Measurements from ENCODE around the gene PTGR3.

PTGR3 gene, protein sequence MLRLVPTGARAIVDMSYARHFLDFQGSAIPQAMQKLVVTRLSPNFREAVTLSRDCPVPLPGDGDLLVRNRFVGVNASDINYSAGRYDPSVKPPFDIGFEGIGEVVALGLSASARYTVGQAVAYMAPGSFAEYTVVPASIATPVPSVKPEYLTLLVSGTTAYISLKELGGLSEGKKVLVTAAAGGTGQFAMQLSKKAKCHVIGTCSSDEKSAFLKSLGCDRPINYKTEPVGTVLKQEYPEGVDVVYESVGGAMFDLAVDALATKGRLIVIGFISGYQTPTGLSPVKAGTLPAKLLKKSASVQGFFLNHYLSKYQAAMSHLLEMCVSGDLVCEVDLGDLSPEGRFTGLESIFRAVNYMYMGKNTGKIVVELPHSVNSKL

DNA sequence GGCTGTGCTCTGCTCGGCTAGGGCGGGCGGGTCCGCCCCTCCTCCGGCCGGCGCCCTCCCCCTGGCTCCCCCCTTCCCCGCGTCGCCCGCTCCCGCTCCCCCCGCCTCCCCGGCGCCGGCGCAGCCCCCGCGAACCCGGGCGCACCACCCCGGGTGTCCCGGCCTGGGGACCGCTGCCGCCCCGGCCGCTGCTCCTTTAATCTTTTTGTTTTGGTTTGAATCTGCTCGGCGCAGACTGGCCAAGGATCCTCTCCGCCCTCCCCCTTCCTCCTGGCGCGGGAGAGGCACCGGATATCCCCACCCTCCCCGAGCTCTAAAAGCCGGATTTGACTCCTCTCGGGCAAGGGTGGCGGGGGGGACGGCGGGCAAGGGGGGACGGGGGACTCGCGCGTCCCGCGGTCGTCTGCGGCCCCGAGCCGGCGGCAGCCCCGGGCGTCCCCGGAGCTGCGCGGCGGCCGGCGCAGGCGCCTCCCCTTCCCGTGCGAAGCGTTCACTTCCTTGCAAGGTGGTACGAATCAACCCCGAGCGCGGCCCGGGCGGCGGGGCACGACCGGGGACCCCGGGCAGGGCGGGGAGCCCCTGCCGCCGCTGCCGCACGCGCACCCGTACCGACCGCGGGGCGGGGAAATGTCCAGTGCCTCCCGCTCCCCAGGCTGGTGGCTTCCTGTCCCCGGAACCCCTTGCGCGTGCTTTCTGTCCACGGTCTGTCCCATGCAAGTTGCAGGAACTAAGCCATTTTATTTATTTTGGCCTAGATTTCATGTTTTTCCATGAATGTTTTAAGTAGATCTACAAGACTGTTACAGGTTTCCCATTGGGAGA lies at the start of gene PTGR3:
Gene PTGR3 (minus strand): TSS at position 11 of the 822 bp plus-strand sequence. CDS start 81 bp downstream, outside the sequence.
- DNase-seq (ENCODE audit: low read depth): peak; percentile 90

DNA sequence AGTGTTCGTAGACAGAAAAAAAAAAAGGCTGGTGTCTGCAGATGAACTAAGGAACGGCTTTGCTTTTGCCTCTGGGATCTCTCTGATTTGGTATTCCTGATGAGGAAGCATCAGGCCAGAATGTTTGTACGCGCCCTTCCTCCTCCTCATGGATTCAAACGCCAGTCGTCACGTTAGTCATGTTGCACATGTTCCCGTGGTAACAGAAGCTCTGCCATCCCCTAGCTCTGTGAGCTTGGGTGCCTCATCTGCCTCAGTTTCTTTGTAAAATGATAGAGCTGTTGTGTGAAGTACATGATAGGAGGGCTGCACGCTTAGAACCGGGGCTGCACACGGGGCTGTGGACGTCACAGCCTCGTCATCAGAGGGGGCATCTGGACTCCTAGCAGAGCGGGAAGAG lies 48.7 kb upstream of the PTGR3 start:
- no peak for DNase-seq (ENCODE audit: low read depth)

DNA sequence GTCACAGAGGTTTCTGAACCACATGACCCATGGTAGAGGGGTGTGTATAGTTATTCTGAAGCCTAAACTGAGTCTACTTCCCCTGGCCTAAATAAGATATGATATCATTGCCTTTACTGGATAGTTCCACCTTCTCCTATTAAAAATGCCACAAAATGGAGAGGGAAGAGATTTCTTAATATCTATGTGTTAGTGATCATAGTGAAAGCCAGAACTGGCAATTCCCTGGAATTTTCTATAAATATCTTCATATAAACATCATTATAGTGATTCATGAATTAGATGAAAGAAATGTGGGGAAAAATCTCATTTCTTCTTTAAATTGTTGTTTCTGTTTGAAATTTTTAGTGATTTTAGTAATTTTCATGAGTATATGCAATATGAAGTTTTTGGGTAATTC lies 47.4 kb upstream of the PTGR3 start:
- peak; percentile 24 for DNase-seq (ENCODE audit: low read depth)

DNA sequence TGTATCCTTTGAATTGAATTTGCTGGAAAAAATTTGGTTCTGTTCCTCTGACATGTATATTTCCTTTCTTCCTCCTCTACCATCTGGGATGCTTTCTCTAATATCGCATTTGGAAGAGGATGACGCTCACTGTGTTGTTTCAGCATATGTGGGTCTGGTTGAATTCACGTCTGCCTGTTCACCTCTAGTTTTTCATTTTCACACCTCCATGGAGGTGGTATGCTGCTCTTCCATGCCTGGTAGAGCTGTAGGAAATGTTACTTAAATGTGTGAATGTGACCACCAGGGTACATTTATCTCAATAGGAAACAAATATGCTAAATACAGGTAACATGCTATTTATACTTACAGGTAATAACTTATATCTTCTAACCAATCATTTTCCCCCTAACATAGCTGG lies 46.2 kb upstream of the PTGR3 start:
- no peak for DNase-seq (ENCODE audit: low read depth)

DNA sequence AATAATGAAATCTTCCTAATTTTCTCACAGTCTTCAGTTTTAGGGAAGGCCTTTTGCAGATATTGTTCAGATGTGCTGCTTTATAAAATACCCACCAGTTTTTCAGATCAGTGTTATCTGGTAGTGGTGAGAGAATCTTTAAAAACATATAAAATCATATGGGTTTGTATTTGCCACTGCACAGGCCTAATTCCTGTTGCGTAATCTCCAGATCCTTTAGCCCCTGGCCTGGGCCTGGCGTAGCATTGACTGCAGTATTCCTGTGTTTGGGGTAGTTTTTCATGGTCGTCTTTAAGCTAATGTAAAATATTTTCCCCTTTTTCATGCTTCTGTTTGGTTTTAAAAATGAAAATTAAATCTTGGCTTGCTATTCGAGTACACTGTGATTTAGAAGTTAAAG lies 44.8 kb upstream of the PTGR3 start:
- DNase-seq (ENCODE audit: low read depth): peak; percentile 29

DNA sequence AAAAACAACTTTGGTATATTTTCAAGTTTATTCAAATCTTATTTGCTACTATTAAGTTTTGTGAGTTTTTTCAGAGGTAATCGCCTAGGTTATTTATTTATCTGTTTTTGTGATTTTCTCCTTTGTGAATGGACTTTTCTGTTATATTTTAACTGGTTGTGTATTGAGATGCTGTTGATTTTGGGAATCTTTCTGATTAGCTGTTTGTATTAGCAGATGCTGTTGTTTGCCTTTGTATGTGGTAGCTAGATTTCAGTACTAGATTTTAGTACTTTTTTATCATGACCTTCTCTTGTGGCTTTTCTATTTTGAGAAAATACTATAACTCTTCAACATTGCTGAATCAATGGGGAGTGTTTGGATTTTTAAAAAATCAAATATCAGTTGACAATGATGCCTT lies 44.1 kb upstream of the PTGR3 start:
- no peak for DNase-seq (ENCODE audit: low read depth)

DNA sequence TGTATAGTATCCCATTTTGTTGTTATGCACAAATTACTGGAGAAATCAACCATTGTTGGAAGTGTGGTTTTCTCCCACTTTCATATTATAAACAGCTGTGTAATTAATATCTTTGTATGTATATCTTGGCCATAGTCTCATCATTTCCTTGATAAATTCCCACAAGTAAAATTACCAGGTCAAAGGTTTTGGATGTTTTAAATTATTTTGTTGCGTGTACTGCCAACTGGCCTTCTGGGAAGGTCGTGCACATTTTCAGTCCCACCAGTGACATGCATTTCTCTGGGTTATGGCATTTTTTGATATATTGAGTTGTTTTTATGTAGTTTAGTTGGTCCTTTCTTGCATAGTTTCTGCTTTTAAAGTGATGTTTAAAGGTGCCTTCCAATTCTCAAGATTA lies 43.2 kb upstream of the PTGR3 start:
- DNase-seq (ENCODE audit: low read depth): peak; percentile 54

DNA sequence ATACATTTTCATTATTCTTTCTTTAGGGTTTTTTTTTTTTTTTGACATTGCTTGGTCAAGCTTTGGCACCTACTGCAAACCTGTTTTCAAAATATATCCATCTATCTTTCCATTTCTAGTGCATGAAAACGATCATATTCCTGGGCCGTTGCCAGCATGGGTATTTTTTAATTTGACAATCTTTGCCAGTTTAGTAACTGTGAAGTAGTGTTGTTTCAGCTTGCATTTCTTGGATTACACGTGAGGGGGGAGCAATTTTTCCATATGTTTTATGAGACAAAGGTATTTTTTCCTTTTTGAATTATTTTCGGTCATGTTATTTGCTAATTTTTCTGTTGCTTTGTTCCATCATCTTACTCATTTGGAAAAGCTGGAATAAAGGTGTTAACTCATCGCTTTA lies 42.5 kb upstream of the PTGR3 start:
- DNase-seq (ENCODE audit: low read depth): no peak

DNA sequence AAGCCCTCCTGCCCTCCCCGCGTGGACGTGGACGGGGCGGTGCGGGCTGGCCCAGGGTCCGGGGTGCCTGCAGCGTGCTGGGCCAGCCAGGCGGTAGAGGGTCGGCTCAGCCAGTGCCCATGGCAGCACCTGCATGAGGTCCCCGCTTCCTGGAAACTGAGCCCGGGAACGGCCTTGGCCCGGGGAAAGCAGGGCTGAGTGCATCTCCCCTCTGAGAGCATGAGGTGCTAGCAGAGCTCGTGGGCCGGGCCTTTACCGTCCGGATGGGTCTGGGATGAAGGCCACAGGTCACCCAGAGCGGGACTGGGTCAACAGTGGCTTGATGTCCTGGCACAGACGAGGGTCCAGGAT lies 41.5 kb upstream of the PTGR3 start:
- no peak for DNase-seq (ENCODE audit: low read depth)

DNA sequence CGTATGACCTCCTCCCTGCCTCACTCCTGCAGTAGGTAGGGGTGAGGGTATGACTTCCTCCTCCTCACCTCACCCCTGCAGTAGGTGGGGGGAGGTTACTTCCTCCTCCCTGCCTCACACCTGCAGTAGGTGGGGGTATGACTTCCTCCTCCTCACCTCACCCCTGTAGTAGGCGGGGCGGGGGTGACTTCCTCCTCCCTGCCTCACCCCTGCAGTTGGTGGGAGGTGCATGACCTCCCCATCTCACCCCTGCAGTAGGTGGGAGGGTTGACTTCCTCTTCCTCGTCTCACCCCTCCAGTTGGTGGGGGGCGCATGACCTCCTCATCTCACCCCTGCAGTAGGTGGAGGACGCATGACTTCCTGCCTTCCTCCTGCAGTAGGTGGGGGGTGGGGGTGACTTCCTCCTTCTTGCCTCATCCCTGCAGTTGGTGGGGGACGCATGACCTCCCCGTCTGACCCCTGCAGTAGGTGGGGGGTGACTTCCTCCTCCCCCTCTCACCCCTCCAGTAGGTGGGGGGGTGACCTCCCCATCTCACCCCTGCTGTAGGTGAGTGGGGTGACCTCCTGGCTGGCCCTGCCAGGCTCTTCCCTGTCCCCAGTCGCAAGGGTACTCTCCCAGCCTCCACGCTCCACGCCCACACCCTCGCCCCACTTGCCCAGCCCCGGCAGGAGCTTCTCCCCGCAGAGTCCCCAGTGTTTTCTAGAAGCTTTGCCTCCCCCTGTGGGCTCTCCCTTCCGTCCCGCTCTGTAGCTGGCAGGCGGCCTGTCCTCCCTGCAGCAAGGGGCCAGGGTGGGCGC lies 40.9 kb upstream of the PTGR3 start:
- DNase-seq (ENCODE audit: low read depth): no peak

DNA sequence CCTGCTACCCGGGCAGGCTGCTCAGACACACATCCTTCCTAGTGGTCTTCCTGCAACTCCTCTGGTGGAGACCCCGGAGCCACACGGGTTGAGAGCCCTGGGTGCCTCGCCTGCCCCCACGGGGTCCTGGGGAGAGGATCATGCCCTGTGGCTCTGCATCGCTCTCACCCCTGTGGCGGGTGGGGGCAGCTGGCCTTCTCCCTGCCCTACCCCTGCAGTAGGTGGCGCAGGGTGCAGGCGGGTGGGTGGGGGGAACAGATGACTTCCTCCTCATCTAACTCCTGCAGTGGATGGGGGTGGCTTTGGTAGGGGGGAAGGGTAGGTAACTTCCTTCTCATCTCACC lies 40.2 kb upstream of the PTGR3 start:
- DNase-seq (ENCODE audit: low read depth): no peak

DNA sequence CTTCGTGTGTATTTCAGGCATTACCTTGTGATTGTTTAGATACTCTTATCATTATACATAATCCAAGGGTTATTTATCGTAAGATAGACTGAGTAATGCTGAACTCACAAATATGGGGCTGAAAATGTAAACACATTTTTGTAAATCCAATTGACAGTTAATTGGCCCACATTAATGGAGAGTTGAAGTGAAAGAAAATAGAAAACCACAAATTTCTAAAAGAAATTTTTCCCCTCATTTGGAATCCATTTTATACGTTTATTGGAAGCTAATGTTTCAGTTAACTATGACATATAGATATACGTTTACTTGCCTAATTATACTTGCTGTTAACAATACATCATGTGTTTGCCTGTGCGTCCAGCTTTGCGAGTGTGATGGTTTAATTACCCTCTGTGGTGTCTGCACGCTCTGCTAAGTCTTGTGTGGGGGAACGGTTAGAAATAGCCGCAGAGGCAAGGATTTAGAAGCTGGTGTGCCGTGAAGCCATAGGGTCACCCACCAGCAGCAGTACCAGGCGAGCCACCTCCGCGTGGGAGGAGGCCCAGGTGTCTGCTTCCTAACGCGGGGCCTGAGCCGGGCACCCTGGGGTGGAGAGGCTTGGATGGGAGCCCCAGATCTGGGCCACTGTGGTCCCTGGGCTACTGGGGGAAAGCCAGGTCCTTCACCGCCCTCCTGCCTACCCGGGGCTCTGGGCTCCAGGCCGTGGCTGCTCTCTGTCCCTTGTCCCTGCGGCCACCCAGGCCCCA lies 39.7 kb upstream of the PTGR3 start:
- no peak for DNase-seq (ENCODE audit: low read depth)

DNA sequence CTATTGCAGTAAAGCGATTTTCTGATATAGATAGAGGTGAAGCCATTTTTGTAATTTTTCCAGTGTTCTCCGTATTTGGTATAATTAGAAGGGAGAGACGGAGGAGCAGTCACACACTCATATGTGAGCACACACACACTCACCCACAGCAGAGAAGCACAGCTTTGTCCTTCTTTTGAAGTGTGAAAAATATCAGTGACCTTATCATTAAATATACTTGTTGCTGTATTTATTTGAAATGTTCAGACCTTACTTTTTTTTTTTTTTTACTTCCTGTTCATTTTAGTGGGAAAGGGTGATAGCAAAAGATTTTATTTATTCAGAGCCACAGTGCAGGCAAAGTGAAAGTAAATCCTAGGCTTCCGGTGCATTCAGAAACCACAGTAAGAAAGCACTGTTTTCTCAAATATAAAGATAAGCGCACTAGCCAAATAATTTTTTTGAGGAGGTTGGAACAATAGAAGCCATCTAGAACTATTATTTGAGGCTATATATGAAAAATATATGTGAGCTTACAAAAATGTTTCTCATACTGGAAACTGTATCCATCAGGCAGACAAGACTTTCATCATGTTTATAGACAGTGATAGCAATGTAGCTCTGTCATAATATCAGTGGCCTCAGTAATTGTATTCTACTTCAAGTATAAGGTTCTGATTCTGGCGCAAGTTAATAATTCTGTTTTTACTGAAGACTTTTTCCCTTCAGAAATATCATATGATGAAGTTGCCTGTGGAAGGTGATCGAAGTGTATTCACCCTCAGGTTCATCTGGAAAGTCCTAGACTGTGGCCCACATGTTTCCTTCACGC lies 38.9 kb upstream of the PTGR3 start:
- peak; percentile 51 for DNase-seq (ENCODE audit: low read depth)

DNA sequence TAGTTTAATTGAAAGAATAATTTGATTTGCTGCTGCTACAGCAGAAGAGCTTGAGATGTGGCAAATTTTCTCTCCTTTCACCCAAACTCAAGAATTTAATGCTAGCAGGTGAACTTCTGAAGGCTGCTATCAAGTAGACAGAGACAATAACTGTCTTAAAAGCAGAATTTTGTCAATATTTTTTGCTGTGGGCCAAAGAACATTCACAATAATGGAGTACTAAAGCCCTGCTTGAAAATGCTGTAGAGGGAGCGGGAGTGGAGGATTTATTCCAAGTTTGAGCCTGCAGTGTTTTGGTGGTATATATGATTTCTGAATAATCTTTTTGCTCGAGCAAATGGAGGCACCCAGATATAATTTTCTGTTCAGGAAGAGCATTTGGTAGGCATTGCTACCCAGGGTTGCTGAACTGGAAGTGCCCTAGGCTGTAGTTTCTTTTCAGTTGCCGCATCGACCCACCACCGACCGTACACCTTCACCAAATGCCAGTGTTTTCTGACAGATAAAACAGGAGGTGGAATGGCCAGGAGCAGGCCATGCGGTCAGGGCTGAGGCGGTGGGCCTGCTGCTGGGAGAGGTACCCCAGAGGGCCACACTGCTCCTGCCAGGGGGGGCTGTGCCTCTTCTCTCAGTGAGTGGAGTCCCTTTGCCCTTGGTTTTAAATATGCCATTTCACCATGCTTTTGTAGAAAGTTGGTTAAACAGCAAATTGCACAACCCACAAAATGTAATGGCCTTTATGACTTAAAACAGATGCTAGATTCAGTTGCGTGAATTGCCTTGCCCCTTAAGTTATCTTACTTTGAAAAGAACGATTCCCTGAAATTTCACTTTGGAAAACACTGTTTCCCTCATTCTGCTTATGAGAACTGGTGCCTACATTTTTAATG lies 38.0 kb upstream of the PTGR3 start:
- peak; percentile 84 for DNase-seq (ENCODE audit: low read depth)

DNA sequence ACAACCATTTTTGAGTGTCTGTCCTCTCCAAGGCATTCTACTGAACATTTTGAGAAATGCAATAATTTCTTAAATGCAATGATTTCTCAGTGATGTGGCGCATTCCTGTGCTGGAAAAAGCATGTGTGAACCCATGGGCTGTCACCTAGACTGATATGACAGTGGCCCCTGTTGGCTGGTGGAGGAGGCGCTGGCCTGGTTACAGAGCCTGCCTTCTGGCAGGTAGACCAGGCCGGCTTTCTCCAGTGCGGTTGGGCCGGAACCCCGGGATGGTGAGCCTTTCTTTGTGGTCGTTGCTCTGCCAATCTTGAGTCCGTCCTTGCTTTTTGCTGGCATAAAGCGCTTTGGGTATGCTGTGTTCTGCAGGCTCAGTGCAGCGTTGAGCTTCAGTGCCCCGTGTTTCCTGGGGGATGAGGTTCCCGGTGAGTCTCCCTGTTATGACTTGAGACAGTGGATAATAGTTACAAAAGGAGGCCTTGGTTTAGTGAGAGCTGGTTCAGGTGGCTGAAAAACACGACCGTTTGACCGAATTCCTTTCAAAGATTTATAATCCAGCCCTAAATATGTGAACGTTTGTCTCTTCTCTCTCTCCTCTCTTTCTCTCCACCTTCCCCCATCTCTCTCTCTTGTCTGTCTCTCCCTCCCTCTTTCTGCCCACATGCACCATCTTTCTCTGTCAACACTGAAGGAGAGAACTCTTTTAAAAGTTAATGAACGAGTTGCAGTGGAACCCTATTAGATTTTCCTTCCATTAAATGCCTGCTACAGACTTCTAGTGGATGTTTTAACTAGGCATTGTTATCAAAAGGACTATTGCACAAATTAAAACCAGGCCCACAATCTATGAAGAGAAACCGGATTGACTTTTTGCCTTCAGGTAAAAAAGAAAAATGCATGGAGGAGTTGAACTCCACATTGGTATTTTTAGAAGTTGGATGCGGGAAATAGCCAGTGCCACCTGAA lies 35.7 kb upstream of the PTGR3 start:
- DNase-seq (ENCODE audit: low read depth): no peak

DNA sequence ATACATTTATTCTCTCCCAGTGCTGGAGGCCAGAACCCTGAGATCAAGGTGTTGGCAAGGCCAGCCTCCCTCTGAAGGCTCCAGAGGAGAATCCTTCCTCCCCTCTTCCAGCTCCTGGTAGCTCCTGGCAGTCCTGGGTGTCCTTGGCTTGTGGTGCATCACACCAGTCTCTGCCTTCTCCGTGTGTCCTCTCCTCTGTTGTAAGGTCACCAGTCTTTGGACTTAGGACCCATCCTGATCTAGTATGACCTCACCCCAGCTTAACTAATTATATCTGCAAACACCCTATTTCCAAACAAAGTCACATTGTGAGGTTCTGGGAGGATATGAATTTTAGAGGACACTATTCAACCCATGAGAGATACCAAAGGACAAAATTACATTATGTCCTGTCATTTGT lies 32.8 kb upstream of the PTGR3 start:
- DNase-seq (ENCODE audit: low read depth): no peak

DNA sequence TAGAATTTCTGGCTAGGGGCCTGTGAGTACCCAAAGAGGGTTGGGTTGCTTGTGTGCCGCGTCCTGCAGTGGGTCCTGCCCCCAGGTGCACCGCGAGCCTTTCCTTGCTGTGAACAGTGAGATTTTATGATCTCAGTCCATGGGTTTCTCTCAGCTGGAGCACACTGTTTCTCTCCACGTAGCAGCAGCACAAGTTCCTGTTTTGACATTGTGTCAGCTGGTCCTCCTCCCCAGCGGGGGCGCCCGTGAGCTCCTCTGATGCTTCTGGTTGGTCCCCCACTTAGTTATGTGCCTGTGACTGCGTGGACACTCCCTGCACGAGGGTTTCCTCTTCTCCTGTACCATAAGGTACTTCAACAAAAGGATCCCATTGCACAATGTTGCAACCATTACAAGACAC lies 31.5 kb upstream of the PTGR3 start:
- no peak for DNase-seq (ENCODE audit: low read depth)

DNA sequence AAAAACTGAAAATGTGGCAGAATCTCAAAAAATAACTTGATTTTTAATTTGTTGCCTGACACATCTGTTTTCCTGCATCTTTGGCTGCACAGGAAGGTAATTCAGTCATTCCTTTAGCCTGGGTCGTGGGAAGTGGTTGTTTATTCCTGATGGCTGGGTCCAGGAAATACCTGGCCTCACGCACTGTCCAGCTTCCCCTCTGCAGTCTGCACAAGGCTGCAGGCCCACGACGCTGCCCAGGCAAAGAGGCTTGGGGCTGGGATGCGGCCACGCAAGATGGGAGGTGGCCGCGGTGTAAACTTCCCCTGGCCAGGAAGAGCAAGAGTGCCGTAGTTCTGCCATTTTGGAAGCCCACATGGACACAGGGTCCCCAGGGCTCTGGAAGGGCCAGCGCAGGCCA lies 29.8 kb upstream of the PTGR3 start:
- DNase-seq (ENCODE audit: low read depth): no peak

DNA sequence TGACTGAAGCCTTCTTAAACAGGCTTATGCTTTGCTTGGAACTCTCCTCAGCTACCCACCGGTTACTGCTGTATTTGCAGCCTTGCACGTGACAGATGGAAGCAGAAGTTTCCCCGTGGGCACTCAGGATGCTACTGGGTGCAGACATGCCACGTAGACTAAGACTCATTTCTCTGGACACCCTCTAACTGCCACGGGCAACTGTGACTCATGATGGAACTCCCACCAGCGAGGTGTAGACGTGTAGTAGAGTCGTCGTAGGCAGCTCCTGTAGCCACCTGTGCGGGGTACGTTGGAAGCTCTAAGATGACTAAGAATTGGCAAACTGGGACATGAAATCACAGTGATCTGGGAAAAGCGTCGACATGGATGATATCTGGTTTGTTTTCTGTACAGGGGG lies 29.2 kb upstream of the PTGR3 start:
- DNase-seq (ENCODE audit: low read depth): no peak
